GM12878 (cell line): ENCODE measurements around the gene GJA9. TPM values are rescaled to one million over a fixed set of nuclear protein-coding genes. Genes with fewer than 3 reads are reported as not detected.

Source experiments
- ATAC-seq: fragments of 200-7000 bp; cut with Tn5 transposase; 3 replicates; pipeline ENCODE4 v1.9.1; 2020; ENCODE audit warnings: mild to moderate bottlenecking, moderate library complexity
- BruUV-seq: library from RNA; stranded (reverse); fragments of 400-500 nt; replicated peaks from 2 replicates; lab custom pipeline; 2021; lab: Mats Ljungman, UMichigan
- CTCF ChIA-PET: fragments of 300-600 bp; sonication (Branson Sonifier 250); formaldehyde crosslinking; extraction: SDS; loops from one replicate; lab custom pipeline; 2021; ENCODE audit warnings: inconsistent platforms; lab: Yijun Ruan, JAX
- POLR2A ChIA-PET: fragments of 350-600 bp; formaldehyde crosslinking; extraction: SDS; loops from one replicate; lab custom pipeline; 2021; ENCODE audit warnings: inconsistent platforms; lab: Charles Lee
- RAD21 ChIA-PET: fragments of 300-600 bp; sonication (Branson Sonifier 250); formaldehyde crosslinking; loops from one replicate; lab custom pipeline; 2023; ENCODE audit warnings: antibody characterized with exemption; ENCODE audit not compliant: unreplicated experiment; lab: Charles Lee
- SMC1A ChIA-PET: fragments of 300-600 bp; sonication (Branson Sonifier 250); formaldehyde crosslinking; loops from one replicate; lab custom pipeline; 2023; ENCODE audit not compliant: unreplicated experiment, uncharacterized antibody; lab: Charles Lee
- DNase-seq: peaks from one replicate; pipeline ENCODE4 v3.0.0-alpha.2; 2011; ENCODE audit warnings: low read depth, low spot score
- FAIRE-seq: peaks from 3 replicates; lab custom pipeline; 2011; peaks lifted over from hg19 to GRCh38; lab: Jason Lieb, UNC
- H2AFZ ChIP-seq: 2 replicates; pipeline ENCODE4 v1.6.0; 2011; ENCODE audit warnings: low read depth, low read length, control low read depth; ENCODE audit not compliant: control insufficient read depth
- H3K27ac ChIP-seq: 2 replicates; pipeline ENCODE4 v1.5.1; 2011; ENCODE audit warnings: control low read depth; ENCODE audit not compliant: control insufficient read depth, insufficient read depth
- H3K27me3 ChIP-seq, 2 experiments: replicated peaks in 1 of 2; 2 replicates each; pipeline versions ENCODE4 v1.6.0 to v1.6.1; 2011; ENCODE audit warnings: low read length in 1 of 2; ENCODE audit not compliant: control insufficient read depth in 2 of 2, insufficient read depth in 2 of 2
- H3K36me3 ChIP-seq, 2 experiments: 2 replicates each; pipeline ENCODE4 v1.5.1; 2011; ENCODE audit warnings: low read length in 1 of 2; ENCODE audit not compliant: control insufficient read depth in 2 of 2, insufficient read depth in 2 of 2
- H3K4me1 ChIP-seq: 2 replicates; pipeline ENCODE4 v1.6.1; 2011; ENCODE audit warnings: mild to moderate bottlenecking, low read length, moderate library complexity, mixed read lengths; ENCODE audit not compliant: control insufficient read depth, insufficient read depth
- H3K4me2 ChIP-seq: 2 replicates; pipeline ENCODE4 v1.6.0; 2011; ENCODE audit warnings: control low read depth; ENCODE audit not compliant: control insufficient read depth, insufficient read depth
- H3K4me3 ChIP-seq: fragments of 200-600 bp; sonication (generic); 2 replicates; pipeline ENCODE4 v1.5.1; 2016
- H3K79me2 ChIP-seq: 2 replicates; pipeline ENCODE4 v1.6.0; 2011; ENCODE audit warnings: low read length; ENCODE audit not compliant: control insufficient read depth, insufficient read depth
- H3K9ac ChIP-seq: 2 replicates; pipeline ENCODE4 v1.8.0; 2011; ENCODE audit warnings: low read length, control low read depth, mixed read lengths; ENCODE audit not compliant: control insufficient read depth, insufficient read depth
- H3K9me3 ChIP-seq: replicated peaks from 3 replicates; pipeline ENCODE4 v1.5.1; 2011; ENCODE audit warnings: mild to moderate bottlenecking, low read length; ENCODE audit not compliant: control insufficient read depth, insufficient read depth
- H4K20me1 ChIP-seq: 2 replicates; pipeline ENCODE4 v1.6.0; 2011; ENCODE audit not compliant: control insufficient read depth, insufficient read depth
- BHLHE40 ChIP-seq, 2 experiments: fragments of 450-650 bp in 1 of 2; IDR thresholded peaks; 2 replicates each; pipeline ENCODE4 v1.6.1; 2011 to 2017; ENCODE audit warnings: low read depth in 2 of 2, borderline replicate concordance in 1 of 2, improper control_type of control experiment in 1 of 2, low read length in 1 of 2, mild to moderate bottlenecking in 1 of 2
- FOS ChIP-seq: IDR thresholded peaks from 3 replicates; pipeline ENCODE4 v1.6.1; 2011; ENCODE audit warnings: borderline replicate concordance; ENCODE audit not compliant: insufficient read length; ENCODE audit errors: extremely low read depth
- FOXK2 ChIP-seq: fragments of 450-650 bp; IDR thresholded peaks from 2 replicates; pipeline ENCODE4 v1.6.1; 2017; ENCODE audit warnings: mild to moderate bottlenecking, moderate library complexity
- GATAD2B ChIP-seq: fragments of 450-650 bp; conservative IDR thresholded peaks from 2 replicates; pipeline ENCODE4 v1.6.1; 2017; ENCODE audit warnings: low read depth, mild to moderate bottlenecking, moderate library complexity
- IRF4 ChIP-seq: IDR thresholded peaks from 2 replicates; pipeline ENCODE4 v1.6.1; 2011; ENCODE audit warnings: low read depth, low read length
- MTA3 ChIP-seq: IDR thresholded peaks from 2 replicates; pipeline ENCODE4 v1.6.1; 2012; ENCODE audit warnings: low read length, inconsistent platforms, borderline replicate concordance
- NR2C1 ChIP-seq: fragments of 450-650 bp; IDR thresholded peaks from 2 replicates; pipeline ENCODE4 v1.6.1; 2017; ENCODE audit warnings: antibody characterized with exemption, mild to moderate bottlenecking, moderate library complexity
- POLR2AphosphoS2 ChIP-seq: IDR thresholded peaks from 2 replicates; pipeline ENCODE4 v1.6.1; 2011; ENCODE audit warnings: low read depth, mild to moderate bottlenecking, low read length, improper control_type of control experiment, moderate library complexity
- RCOR1 ChIP-seq: conservative IDR thresholded peaks from 2 replicates; pipeline ENCODE4 v1.6.1; 2012; ENCODE audit warnings: low read depth, low read length, improper control_type of control experiment
- SMARCA5 ChIP-seq: fragments of 450-650 bp; IDR thresholded peaks from 2 replicates; pipeline ENCODE4 v1.6.1; 2017; ENCODE audit warnings: mild to moderate bottlenecking
- SREBF2 ChIP-seq: IDR thresholded peaks from 2 replicates; pipeline ENCODE4 v1.6.1; 2012; ENCODE audit warnings: mild to moderate bottlenecking, low read length
- STAT1 ChIP-seq: fragments of 450-650 bp; conservative IDR thresholded peaks from 2 replicates; pipeline ENCODE4 v1.6.1; 2014; ENCODE audit warnings: antibody characterized with exemption, mild to moderate bottlenecking
- STAT3 ChIP-seq: IDR thresholded peaks from 2 replicates; pipeline ENCODE4 v1.6.1; 2011; ENCODE audit warnings: low read depth, low read length, improper control_type of control experiment
- TCF7 ChIP-seq: IDR thresholded peaks from 2 replicates; pipeline ENCODE4 v1.6.1; 2014; ENCODE audit warnings: antibody characterized with exemption, borderline replicate concordance
- WRNIP1 ChIP-seq: IDR thresholded peaks from 2 replicates; pipeline ENCODE4 v1.6.1; 2011; ENCODE audit warnings: low read depth, low read length, improper control_type of control experiment, borderline replicate concordance
- WGBS: methylation state at CpG from one replicate; pipeline ENCODE4 v1.1.6; 2016; ENCODE audit warnings: low lambda C conversion rate; ENCODE audit not compliant: insufficient replicate concordance, insufficient coverage; ENCODE audit errors: missing lambda C conversion rate; 5-methylcytosine and 5-hydroxymethylcytosine counted together
- in situ Hi-C: fragments of 300-500 bp; cut with MboI; formaldehyde crosslinking; loops from 9 replicates; pipeline ENCODE4 v1.14.3; 2018; ENCODE audit warnings: mixed read lengths
- intact Hi-C: fragments of 100-400 bp; cut with micrococcal nuclease; formaldehyde crosslinking; loops from one replicate; pipeline ENCODE4 v1.14.2; 2022; ENCODE audit not compliant: unreplicated experiment
- polyA plus RNA-seq, 11 experiments: library from polyadenylated mRNA; depleted of rRNA in 4 of 11; unstranded in 6 of 11; stranded (reverse) in 5 of 11; fragments of >200 nt; fragmentation: Nextera tagmentation in 4 of 11; fragmentation: Illumina TruSeq in 1 of 11; extraction: Ambion mirVana in 4 of 11; extraction: Trizol in 1 of 11; gene quantifications; 1 replicate in 1 of 11; 2 replicates in 10 of 11; pipeline versions ENCODE4 v1.2.1 to v1.2.3, GENCODE V29; 2011 to 2016; ENCODE audit warnings: inconsistent platforms in 2 of 11, missing spikeins in 2 of 11, low read depth in 1 of 11
- total RNA-seq, 4 experiments: library from RNA; depleted of rRNA in 3 of 4; stranded (reverse); fragments of >200 nt in 3 of 4; fragmentation: Illumina TruSeq in 1 of 4; extraction: Trizol in 1 of 4; gene quantifications; 2 replicates each; pipeline versions ENCODE4 v1.2.1 to v1.2.3, GENCODE V29; 2013 to 2021
- TF ChIP-seq, protein P1 (sequence below): fragments of 450-650 bp; formaldehyde crosslinking; IDR thresholded peaks from 2 replicates; pipeline ENCODE4 v1.4.0; 2020; ENCODE audit warnings: mild to moderate bottlenecking, moderate library complexity
- TF ChIP-seq, protein P2 (sequence below): fragments of 450-650 bp; IDR thresholded peaks from 2 replicates; pipeline ENCODE4 v1.6.1; 2017; ENCODE audit warnings: mild to moderate bottlenecking, low read depth, inconsistent platforms; ENCODE audit not compliant: poor library complexity, severe bottlenecking
- TF ChIP-seq, protein P3 (sequence below): fragments of 450-650 bp; IDR thresholded peaks from 2 replicates; pipeline ENCODE4 v1.6.1; 2016; ENCODE audit warnings: mild to moderate bottlenecking

Gene GJA9
- total and polyA plus RNA-seq, 10 of the 15 experiments (the other 5 are each of a cell fraction or from before 2014, with no cell fraction given): 0.13 TPM; not detected in 9

DNA sequence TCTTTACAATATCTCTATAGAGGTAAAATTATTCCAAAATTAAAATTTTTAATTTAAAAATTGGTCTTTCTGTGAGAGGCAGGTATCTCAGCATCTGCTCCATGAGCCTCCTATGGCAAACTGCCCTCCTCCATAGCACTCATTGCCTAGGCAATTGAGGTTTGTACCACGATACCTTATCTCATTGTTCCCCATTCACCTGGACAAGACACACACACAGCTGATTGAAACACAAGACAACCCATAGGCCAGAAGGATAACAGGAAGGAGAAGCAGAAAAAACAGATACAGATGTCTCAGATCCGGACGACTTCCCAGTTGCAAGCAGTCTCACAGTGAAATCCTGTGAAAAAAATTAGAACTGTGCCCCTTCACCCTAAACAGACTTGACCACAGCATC, 36.0 kb upstream of the GJA9 start:
- Histone ChIP-seq H3K27me3 (no peaks in the 10 kb centered on the region), H3K4me1 (no peaks in the 10 kb centered on the region), H3K9me3 (no peaks in the 10 kb centered on the region), H3K27ac (no peak overlapping the region), H3K9ac (no peak overlapping the region), H4K20me1 (no peaks in the 10 kb centered on the region), H3K79me2 (no peaks in the 10 kb centered on the region), H3K4me2 (no peak overlapping the region), H3K36me3 (no peaks in the 10 kb centered on the region), H2AFZ (no peak overlapping the region), H3K4me3 (no peak overlapping the region)
- ChIA-PET CTCF (interaction anchor here (1.3 kb wide), 1 partner anchor 82 kb away, joined by 3 read pairs; no protein-coding TSS in a partner anchor), SMC1A (no interaction called here), RAD21 (no interaction called here), POLR2A (no interaction called here)
- no TSS peak for BruUV-seq
- ATAC-seq (no peak), FAIRE-seq (no peak), DNase-seq (no peak)
- in situ Hi-C loops: no loop called here
- intact Hi-C loops: no loop called here
- 71% methylated on average over 3 of the region's 3 CpGs for WGBS
- no peak for TF ChIP-seq GATAD2B
- no peak for TF ChIP-seq FOS
- TF ChIP-seq FOXK2: no peak
- TF ChIP-seq POLR2AphosphoS2: no peak
- no peak for TF ChIP-seq WRNIP1
- TF ChIP-seq, protein P1, sequence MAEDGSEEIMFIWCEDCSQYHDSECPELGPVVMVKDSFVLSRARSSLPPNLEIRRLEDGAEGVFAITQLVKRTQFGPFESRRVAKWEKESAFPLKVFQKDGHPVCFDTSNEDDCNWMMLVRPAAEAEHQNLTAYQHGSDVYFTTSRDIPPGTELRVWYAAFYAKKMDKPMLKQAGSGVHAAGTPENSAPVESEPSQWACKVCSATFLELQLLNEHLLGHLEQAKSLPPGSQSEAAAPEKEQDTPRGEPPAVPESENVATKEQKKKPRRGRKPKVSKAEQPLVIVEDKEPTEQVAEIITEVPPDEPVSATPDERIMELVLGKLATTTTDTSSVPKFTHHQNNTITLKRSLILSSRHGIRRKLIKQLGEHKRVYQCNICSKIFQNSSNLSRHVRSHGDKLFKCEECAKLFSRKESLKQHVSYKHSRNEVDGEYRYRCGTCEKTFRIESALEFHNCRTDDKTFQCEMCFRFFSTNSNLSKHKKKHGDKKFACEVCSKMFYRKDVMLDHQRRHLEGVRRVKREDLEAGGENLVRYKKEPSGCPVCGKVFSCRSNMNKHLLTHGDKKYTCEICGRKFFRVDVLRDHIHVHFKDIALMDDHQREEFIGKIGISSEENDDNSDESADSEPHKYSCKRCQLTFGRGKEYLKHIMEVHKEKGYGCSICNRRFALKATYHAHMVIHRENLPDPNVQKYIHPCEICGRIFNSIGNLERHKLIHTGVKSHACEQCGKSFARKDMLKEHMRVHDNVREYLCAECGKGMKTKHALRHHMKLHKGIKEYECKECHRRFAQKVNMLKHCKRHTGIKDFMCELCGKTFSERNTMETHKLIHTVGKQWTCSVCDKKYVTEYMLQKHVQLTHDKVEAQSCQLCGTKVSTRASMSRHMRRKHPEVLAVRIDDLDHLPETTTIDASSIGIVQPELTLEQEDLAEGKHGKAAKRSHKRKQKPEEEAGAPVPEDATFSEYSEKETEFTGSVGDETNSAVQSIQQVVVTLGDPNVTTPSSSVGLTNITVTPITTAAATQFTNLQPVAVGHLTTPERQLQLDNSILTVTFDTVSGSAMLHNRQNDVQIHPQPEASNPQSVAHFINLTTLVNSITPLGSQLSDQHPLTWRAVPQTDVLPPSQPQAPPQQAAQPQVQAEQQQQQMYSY (CRISPR knock-in tag): no peak
- no peak for TF ChIP-seq TCF7
- no peak for TF ChIP-seq NR2C1
- no peak for TF ChIP-seq IRF4
- TF ChIP-seq BHLHE40 (IDR thresholded peaks at IDR 0.05; ENCODE audit: borderline replicate concordance in 1 of 2, low read depth in 2 of 2, low read length in 1 of 2): no peak
- no peak for TF ChIP-seq SMARCA5
- TF ChIP-seq MTA3: no peak
- TF ChIP-seq, protein P2, sequence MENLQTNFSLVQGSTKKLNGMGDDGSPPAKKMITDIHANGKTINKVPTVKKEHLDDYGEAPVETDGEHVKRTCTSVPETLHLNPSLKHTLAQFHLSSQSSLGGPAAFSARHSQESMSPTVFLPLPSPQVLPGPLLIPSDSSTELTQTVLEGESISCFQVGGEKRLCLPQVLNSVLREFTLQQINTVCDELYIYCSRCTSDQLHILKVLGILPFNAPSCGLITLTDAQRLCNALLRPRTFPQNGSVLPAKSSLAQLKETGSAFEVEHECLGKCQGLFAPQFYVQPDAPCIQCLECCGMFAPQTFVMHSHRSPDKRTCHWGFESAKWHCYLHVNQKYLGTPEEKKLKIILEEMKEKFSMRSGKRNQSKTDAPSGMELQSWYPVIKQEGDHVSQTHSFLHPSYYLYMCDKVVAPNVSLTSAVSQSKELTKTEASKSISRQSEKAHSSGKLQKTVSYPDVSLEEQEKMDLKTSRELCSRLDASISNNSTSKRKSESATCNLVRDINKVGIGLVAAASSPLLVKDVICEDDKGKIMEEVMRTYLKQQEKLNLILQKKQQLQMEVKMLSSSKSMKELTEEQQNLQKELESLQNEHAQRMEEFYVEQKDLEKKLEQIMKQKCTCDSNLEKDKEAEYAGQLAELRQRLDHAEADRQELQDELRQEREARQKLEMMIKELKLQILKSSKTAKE: no peak
- TF ChIP-seq, protein P3, sequence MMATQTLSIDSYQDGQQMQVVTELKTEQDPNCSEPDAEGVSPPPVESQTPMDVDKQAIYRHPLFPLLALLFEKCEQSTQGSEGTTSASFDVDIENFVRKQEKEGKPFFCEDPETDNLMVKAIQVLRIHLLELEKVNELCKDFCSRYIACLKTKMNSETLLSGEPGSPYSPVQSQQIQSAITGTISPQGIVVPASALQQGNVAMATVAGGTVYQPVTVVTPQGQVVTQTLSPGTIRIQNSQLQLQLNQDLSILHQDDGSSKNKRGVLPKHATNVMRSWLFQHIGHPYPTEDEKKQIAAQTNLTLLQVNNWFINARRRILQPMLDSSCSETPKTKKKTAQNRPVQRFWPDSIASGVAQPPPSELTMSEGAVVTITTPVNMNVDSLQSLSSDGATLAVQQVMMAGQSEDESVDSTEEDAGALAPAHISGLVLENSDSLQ: no peak
- TF ChIP-seq RCOR1: no peak
- no peak for TF ChIP-seq STAT3
- TF ChIP-seq SREBF2: no peak
- TF ChIP-seq STAT1: no peak
